ENCODE results near the gene OASL. TPM values are rescaled to one million over a fixed set of nuclear protein-coding genes. Genes with fewer than 3 reads are reported as not detected.
A peak's percentile ranks its signal among the peaks of the same experiment; 100 is the strongest.

The OASL gene
- total RNA-seq, 1 donor from 2014 or later, result 21.1 TPM

DNA sequence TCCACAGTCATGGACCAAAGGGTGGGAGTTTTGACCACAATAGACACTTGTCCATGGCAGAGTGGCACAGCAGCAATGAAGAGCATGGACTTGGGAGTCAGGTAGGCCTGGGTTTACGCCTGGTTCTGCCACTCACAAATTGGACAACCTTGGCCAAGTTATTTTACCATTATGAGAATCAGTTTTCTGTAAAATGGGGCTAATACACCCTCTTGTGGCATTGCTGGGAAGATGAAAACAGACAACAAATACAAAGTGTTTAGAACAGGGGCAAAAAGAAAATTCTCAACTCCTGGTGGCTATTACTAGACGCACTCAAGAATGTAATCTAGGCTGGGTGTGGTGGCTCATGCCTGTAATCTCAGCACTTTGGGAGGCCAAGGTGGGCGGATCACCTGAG, 25.3 kb downstream of the OASL start:
- Histone ChIP-seq H3K36me3 (peaks cover 41% of the 10 kb centered on the region), H3K27ac (no peak overlapping the region), H3K4me3 (no peak overlapping the region), H3K4me1 (peaks cover 11% of the 10 kb centered on the region), H3K9me3 (no peaks in the 10 kb centered on the region), H3K27me3 (ENCODE audit: low read depth) (no peaks in the 10 kb centered on the region)
- no peak for ATAC-seq
- TF ChIP-seq, protein P1, sequence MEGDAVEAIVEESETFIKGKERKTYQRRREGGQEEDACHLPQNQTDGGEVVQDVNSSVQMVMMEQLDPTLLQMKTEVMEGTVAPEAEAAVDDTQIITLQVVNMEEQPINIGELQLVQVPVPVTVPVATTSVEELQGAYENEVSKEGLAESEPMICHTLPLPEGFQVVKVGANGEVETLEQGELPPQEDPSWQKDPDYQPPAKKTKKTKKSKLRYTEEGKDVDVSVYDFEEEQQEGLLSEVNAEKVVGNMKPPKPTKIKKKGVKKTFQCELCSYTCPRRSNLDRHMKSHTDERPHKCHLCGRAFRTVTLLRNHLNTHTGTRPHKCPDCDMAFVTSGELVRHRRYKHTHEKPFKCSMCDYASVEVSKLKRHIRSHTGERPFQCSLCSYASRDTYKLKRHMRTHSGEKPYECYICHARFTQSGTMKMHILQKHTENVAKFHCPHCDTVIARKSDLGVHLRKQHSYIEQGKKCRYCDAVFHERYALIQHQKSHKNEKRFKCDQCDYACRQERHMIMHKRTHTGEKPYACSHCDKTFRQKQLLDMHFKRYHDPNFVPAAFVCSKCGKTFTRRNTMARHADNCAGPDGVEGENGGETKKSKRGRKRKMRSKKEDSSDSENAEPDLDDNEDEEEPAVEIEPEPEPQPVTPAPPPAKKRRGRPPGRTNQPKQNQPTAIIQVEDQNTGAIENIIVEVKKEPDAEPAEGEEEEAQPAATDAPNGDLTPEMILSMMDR (IDR thresholded peaks at IDR 0.05), result no peak
- intact Hi-C loops (cut with DNase I), result no loop called here
- DNase-seq, result no peak

DNA sequence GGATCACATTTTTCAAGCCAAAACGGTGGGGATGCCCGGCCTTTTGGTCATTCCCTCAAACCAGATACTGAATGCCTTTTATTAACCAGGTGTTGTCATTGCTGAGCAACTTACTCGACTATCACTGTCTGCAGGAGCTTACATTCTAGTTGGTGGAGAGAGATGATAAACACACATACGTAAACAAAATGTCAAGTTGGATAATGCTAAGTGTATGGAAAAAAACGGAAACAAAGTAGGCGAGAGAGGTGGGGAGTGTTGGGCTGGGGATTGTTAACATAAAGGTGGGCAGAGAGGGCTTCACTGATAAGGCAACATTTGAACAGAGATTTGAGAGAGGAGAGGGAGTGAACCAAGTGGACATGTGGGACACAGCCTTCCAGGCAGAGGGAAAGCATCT, 27.2 kb downstream of the OASL start:
- Histone ChIP-seq H3K4me1 (peaks cover 11% of the 10 kb centered on the region), H3K4me3 (no peak overlapping the region), H3K27ac (no peak overlapping the region), H3K27me3 (ENCODE audit: low read depth) (no peaks in the 10 kb centered on the region), H3K36me3 (peaks cover 59% of the 10 kb centered on the region), H3K9me3 (no peaks in the 10 kb centered on the region)
- ATAC-seq (no peak), DNase-seq (no peak)
- intact Hi-C loops (cut with DNase I), result no loop called here
- TF ChIP-seq, protein P1 (IDR thresholded peaks at IDR 0.05), result no peak

DNA sequence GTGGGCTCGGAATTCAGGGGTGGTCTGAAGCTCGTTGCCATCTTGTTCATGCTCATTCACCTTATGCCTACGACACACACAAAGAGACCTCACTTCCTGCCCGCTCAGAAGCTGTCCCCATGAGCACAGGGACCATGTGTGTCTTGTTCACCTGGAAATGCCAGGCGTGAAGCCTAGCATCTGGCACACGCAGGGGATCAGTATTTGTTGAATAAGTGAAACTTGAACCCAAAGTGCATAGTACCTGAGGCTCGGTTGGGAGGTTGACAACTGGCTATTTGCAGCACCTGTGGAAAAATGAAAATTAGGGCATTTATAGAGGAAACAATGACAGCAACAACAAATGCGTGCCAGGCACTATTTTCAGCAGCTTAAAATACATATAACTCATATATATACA, 28.2 kb downstream of the OASL start:
- ATAC-seq (no peak), DNase-seq (no peak)
- Histone ChIP-seq H3K4me3 (no peak overlapping the region), H3K4me1 (peaks cover 10% of the 10 kb centered on the region), H3K36me3 (peaks cover 65% of the 10 kb centered on the region), H3K27ac (no peak overlapping the region), H3K9me3 (no peaks in the 10 kb centered on the region), H3K27me3 (ENCODE audit: low read depth) (no peaks in the 10 kb centered on the region)
- intact Hi-C loops (cut with DNase I), result no loop called here
- TF ChIP-seq, protein P1 (IDR thresholded peaks at IDR 0.05), result no peak

DNA sequence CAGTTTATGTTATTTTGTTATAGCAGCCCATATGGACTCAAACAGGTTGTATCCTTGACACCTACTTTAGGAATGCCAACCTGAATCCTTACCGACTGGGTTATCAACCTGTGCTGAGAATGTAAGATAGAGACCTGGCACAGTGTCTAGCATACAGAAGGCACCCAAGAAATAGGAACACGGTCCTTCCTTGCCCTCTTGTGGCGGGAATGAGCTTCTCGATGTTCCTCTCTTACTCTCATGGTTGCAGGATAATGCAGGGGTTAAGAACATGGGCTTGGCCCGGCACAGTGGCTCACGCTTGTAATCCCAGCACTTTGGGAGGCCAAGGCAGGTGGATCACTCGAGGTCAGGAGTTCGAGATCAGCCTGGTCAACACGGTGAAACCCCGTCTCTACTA, 29.3 kb downstream of the OASL start:
- Histone ChIP-seq H3K4me1 (no peaks in the 10 kb centered on the region), H3K4me3 (no peak overlapping the region), H3K27me3 (ENCODE audit: low read depth) (no peaks in the 10 kb centered on the region), H3K9me3 (no peaks in the 10 kb centered on the region), H3K27ac (no peak overlapping the region), H3K36me3 (peaks cover 75% of the 10 kb centered on the region)
- DNase-seq (no peak), ATAC-seq (peak; percentile 54 to 62)
- intact Hi-C loops (cut with DNase I), result no loop called here
- TF ChIP-seq, protein P1 (IDR thresholded peaks at IDR 0.05), result no peak

DNA sequence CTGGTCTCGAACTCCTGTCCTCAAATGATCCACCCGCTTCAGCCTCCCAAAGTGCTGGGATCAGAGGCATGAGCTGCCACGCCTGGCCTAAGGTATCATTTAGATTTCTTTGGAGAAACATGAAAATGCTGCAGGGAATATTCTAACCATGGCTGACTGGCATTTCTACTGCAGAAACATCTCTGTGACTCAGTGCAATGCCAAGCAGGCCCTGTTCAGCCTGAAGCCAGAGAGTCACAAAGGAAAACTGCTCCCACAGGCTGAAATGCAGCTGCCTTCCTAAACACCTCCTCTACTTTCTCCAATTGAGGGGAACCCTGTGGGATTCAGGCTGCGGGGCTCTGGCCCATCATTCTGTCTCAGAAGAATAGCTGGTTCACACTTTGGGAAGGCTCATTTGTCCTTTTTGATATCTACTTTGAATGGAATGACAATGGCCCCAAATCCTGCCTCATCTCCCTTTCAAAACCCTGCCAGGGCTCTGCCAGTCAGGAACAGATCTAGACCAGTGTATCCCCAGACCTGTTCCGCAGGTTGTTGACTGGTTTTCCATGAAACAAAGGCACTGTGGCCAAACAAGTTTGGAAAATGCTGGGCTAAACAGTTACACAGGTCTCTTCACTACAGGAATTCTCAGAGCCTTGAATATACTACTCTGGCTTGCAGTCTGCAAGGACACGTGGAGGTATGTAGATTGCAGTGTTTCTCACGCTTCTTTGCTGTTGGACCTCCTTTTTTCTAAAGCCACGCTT, 30.5 kb downstream of the OASL start:
- Histone ChIP-seq H3K27ac (no peak overlapping the region), H3K4me3 (no peak overlapping the region), H3K9me3 (no peaks in the 10 kb centered on the region), H3K27me3 (ENCODE audit: low read depth) (no peaks in the 10 kb centered on the region), H3K4me1 (no peaks in the 10 kb centered on the region), H3K36me3 (peaks cover 87% of the 10 kb centered on the region)
- intact Hi-C loops (cut with DNase I), result no loop called here
- ATAC-seq (no peak), DNase-seq (no peak)
- TF ChIP-seq, protein P1 (IDR thresholded peaks at IDR 0.05), result no peak
